Prostate gland (tissue), 2 donors: ENCODE data around the gene DNM2. TPM values are rescaled to one million over a fixed set of nuclear protein-coding genes. Genes with fewer than 3 reads are reported as not detected.

ENCODE experiments used
- DNase-seq: peaks from one replicate; pipeline ENCODE4 v3.0.0-alpha.2; 2019; ENCODE audit warnings: low spot score
- H3K27ac ChIP-seq, 2 donors: fragments of 200-600 bp; sonication (generic); 2 replicates each; pipeline ENCODE4 v1.5.1; 2017 to 2019
- H3K27me3 ChIP-seq: fragments of 200-600 bp; sonication (generic); replicated peaks from 2 replicates; pipeline ENCODE4 v1.5.1; 2019; ENCODE audit not compliant: insufficient read depth
- H3K36me3 ChIP-seq, 2 donors: fragments of 200-600 bp; sonication (generic); 1 replicate in 1 of 2; 2 replicates in 1 of 2; pipeline versions ENCODE4 v1.5.1 to v1.8.1; 2017 to 2019
- H3K4me1 ChIP-seq: fragments of 200-600 bp; sonication (generic); replicated peaks from 2 replicates; pipeline ENCODE4 v1.5.1; 2019
- H3K4me3 ChIP-seq, 2 donors: fragments of 200-600 bp; sonication (generic); 2 replicates each; pipeline ENCODE4 v1.5.1; 2017 to 2019
- H3K9me3 ChIP-seq: fragments of 200-600 bp; sonication (generic); 2 replicates; pipeline ENCODE4 v1.5.1; 2017
- CTCF ChIP-seq, 4 experiments: fragments of 200-600 bp in 2 of 4; fragments of 450-650 bp in 2 of 4; sonication (generic) in 2 of 4; IDR thresholded peaks; 1 replicate in 3 of 4; 2 replicates in 1 of 4; pipeline ENCODE4 v1.5.1; 2016 to 2019; ENCODE audit warnings: antibody characterized with exemption in 4 of 4, mild to moderate bottlenecking in 2 of 4, moderate library complexity in 2 of 4
- POLR2A ChIP-seq: fragments of 450-650 bp; IDR thresholded peaks from one replicate; pipeline ENCODE4 v1.6.1; 2016; ENCODE audit warnings: antibody characterized with exemption, mild to moderate bottlenecking
- POLR2AphosphoS5 ChIP-seq: sonication (generic); formaldehyde crosslinking; IDR thresholded peaks from one replicate; pipeline ENCODE4 v1.6.1; 2017; ENCODE audit warnings: antibody characterized with exemption
- WGBS: methylation state at CpG from one replicate; pipeline ENCODE4 v1.1.5; 2018; 5-methylcytosine and 5-hydroxymethylcytosine counted together
- intact Hi-C: fragments of 100-400 bp; cut with DNase I; formaldehyde crosslinking; loops from one replicate; pipeline ENCODE4 v1.14.2; 2022
- total RNA-seq, 2 donors: library from RNA; depleted of rRNA; stranded (reverse); fragments of >200 nt; gene quantifications; one replicate each; pipeline ENCODE4 v1.1.0, GENCODE V29; 2016

Gene DNM2
- total RNA-seq, 2 donors from 2014 or later, result 137 to 279 TPM

- WGBS, result 72% methylated on average over 4 of the region's 4 CpGs
- no peaks in the 10 kb centered on the region for H3K4me1 ChIP-seq
- intact Hi-C loops, result no loop called here
- no peak for DNase-seq
- TF ChIP-seq CTCF (IDR thresholded peaks at IDR 0.05) (no peak), POLR2AphosphoS5 (no peak), POLR2A (no peak)
- H3K9me3 ChIP-seq, result no peaks in the 10 kb centered on the region
- no peaks in the 10 kb centered on the region for H3K27me3 ChIP-seq
- H3K4me3 ChIP-seq, result no peak overlapping the region
- H3K36me3 ChIP-seq, result peaks cover 45 to 52% of the 10 kb centered on the region in 2 donors
- no peak overlapping the region for H3K27ac ChIP-seq
These were observed 36.2 kb upstream of the DNM2 start for GRCh38 chr19:10681658-10682057.

GRCh38 chr19:10682397-10683063, 35.3 kb upstream of the DNM2 start:
- intact Hi-C loops, result no loop called here
- no peaks in the 10 kb centered on the region for H3K9me3 ChIP-seq
- H3K27me3 ChIP-seq, result no peaks in the 10 kb centered on the region
- H3K36me3 ChIP-seq, result peaks cover 48 to 55% of the 10 kb centered on the region in 2 donors
- 88% methylated on average over 15 of the region's 15 CpGs for WGBS
- no peak overlapping the region for H3K4me3 ChIP-seq
- DNase-seq, result no peak
- TF ChIP-seq POLR2A (no peak), CTCF (IDR thresholded peaks at IDR 0.05) (no peak), POLR2AphosphoS5 (no peak)
- H3K4me1 ChIP-seq, result no peaks in the 10 kb centered on the region
- no peak overlapping the region for H3K27ac ChIP-seq

- Histone ChIP-seq H3K36me3 (peaks cover 52 to 60% of the 10 kb centered on the region in 2 donors), H3K4me1 (no peaks in the 10 kb centered on the region), H3K9me3 (no peaks in the 10 kb centered on the region), H3K4me3 (no peak overlapping the region), H3K27ac (no peak overlapping the region), H3K27me3 (no peaks in the 10 kb centered on the region)
- intact Hi-C loops, result no loop called here
- WGBS, result 87% methylated on average over 15 of the region's 15 CpGs
- TF ChIP-seq CTCF (IDR thresholded peaks at IDR 0.05), result no peak
- TF ChIP-seq POLR2A, result no peak
- TF ChIP-seq POLR2AphosphoS5, result no peak
- DNase-seq, result no peak
These were observed 34.8 kb upstream of the DNM2 start for GRCh38 chr19:10683064-10683426.

- Histone ChIP-seq H3K9me3 (no peaks in the 10 kb centered on the region), H3K4me1 (no peaks in the 10 kb centered on the region), H3K27ac (no peak overlapping the region), H3K27me3 (no peaks in the 10 kb centered on the region), H3K4me3 (no peak overlapping the region), H3K36me3 (peaks cover 50 to 62% of the 10 kb centered on the region in 2 donors)
- WGBS, result 90% methylated on average over 21 of the region's 21 CpGs
- no peak for TF ChIP-seq POLR2AphosphoS5
- no peak for TF ChIP-seq POLR2A
- TF ChIP-seq CTCF (IDR thresholded peaks at IDR 0.05), result no peak
- DNase-seq, result no peak
- intact Hi-C loops, result no loop called here
These were observed 34.3 kb upstream of the DNM2 start for GRCh38 chr19:10683582-10683981.

- Histone ChIP-seq H3K27me3 (no peaks in the 10 kb centered on the region), H3K9me3 (no peaks in the 10 kb centered on the region), H3K4me3 (no peak overlapping the region), H3K4me1 (no peaks in the 10 kb centered on the region), H3K36me3 (peaks cover 49 to 50% of the 10 kb centered on the region in 2 donors), H3K27ac (no peak overlapping the region)
- no peak for TF ChIP-seq POLR2A
- TF ChIP-seq CTCF (IDR thresholded peaks at IDR 0.05), result no peak
- no peak for TF ChIP-seq POLR2AphosphoS5
- intact Hi-C loops, result no loop called here
- 51% methylated on average over 5 of the region's 5 CpGs for WGBS
- no peak for DNase-seq
These were observed 32.7 kb upstream of the DNM2 start for GRCh38 chr19:10685210-10685609.
